A673 (cell line): ENCODE results near the gene ST8SIA5. TPM values are rescaled to one million over a fixed set of nuclear protein-coding genes. Genes with fewer than 3 reads are reported as not detected.

Experiments used
- BruUV-seq: library from RNA; stranded (reverse); fragments of 400-500 nt; replicated peaks from 2 replicates; lab custom pipeline; 2021; lab: Mats Ljungman, UMichigan
- CTCF ChIA-PET: fragments of 300-600 bp; sonication (Branson Sonifier 250); formaldehyde crosslinking; loops from one replicate; lab custom pipeline; 2022; ENCODE audit warnings: antibody characterized with exemption; lab: Charles Lee
- POLR2A ChIA-PET: fragments of 300-600 bp; sonication (Branson Sonifier 250); formaldehyde crosslinking; loops from one replicate; lab custom pipeline; 2022; ENCODE audit warnings: antibody characterized with exemption; ENCODE audit not compliant: low non-redundant PET; lab: Charles Lee
- DNase-seq: peaks from one replicate; pipeline ENCODE4 v3.0.0-alpha.2; 2015; ENCODE audit warnings: low spot score
- H3K27ac ChIP-seq: fragments of 200-600 bp; sonication (generic); 2 replicates; pipeline ENCODE4 v1.5.1; 2016; ENCODE audit warnings: mixed run types, low read depth, mild to moderate bottlenecking, mixed read lengths, antibody characterized with exemption, low read length; ENCODE audit not compliant: poor library complexity, severe bottlenecking
- H3K27me3 ChIP-seq: fragments of 200-600 bp; sonication (generic); replicated peaks from 2 replicates; pipeline ENCODE4 v1.6.1; 2017; ENCODE audit warnings: mixed run types, low read depth, mild to moderate bottlenecking, mixed read lengths, antibody characterized with exemption, low read length; ENCODE audit not compliant: insufficient read depth, poor library complexity
- H3K36me3 ChIP-seq: fragments of 200-600 bp; sonication (generic); 2 replicates; pipeline ENCODE4 v1.6.1; 2016; ENCODE audit warnings: mixed run types, mild to moderate bottlenecking, mixed read lengths, antibody characterized with exemption, low read length; ENCODE audit not compliant: insufficient read depth, poor library complexity, severe bottlenecking
- H3K4me1 ChIP-seq: fragments of 200-600 bp; sonication (generic); 2 replicates; pipeline ENCODE4 v1.6.1; 2017; ENCODE audit warnings: mixed run types, mild to moderate bottlenecking, mixed read lengths, antibody characterized with exemption, low read length; ENCODE audit not compliant: insufficient read depth, poor library complexity, severe bottlenecking
- H3K4me3 ChIP-seq: fragments of 200-600 bp; sonication (generic); 2 replicates; pipeline ENCODE4 v1.5.1; 2016; ENCODE audit warnings: low read depth, mixed run types, mild to moderate bottlenecking, mixed read lengths, low read length; ENCODE audit not compliant: poor library complexity, severe bottlenecking
- H3K9me3 ChIP-seq: fragments of 200-600 bp; sonication (generic); 2 replicates; pipeline ENCODE4 v1.6.1; 2016; ENCODE audit warnings: mixed run types, low read depth, mild to moderate bottlenecking, mixed read lengths, antibody characterized with exemption, low read length; ENCODE audit not compliant: poor library complexity, severe bottlenecking
- EZH2 ChIP-seq: fragments of 200-600 bp; sonication (generic); IDR thresholded peaks from 2 replicates; pipeline ENCODE4 v1.6.1; 2017; ENCODE audit warnings: borderline replicate concordance, low read depth, mild to moderate bottlenecking, mixed read lengths, antibody characterized with exemption, low read length; ENCODE audit not compliant: poor library complexity, severe bottlenecking
- intact Hi-C: fragments of 100-400 bp; cut with micrococcal nuclease; formaldehyde crosslinking; loops from one replicate; pipeline ENCODE4 v1.10.0; 2022; ENCODE audit not compliant: unreplicated experiment
- total RNA-seq: library from RNA; stranded (reverse); gene quantifications from 2 replicates; pipeline ENCODE4 v1.2.3, GENCODE V29; 2021
- TF ChIP-seq, protein P1 (sequence below): fragments of 300-800, 200-600 bp; sonication (generic); conservative IDR thresholded peaks from 2 replicates; pipeline ENCODE4 v1.5.1; 2017; ENCODE audit warnings: low read depth, mild to moderate bottlenecking, antibody characterized with exemption, low read length, moderate library complexity, mixed read lengths

ST8SIA5 gene
- total RNA-seq, 1 experiment from 2014 or later: 17.9 TPM

DNA sequence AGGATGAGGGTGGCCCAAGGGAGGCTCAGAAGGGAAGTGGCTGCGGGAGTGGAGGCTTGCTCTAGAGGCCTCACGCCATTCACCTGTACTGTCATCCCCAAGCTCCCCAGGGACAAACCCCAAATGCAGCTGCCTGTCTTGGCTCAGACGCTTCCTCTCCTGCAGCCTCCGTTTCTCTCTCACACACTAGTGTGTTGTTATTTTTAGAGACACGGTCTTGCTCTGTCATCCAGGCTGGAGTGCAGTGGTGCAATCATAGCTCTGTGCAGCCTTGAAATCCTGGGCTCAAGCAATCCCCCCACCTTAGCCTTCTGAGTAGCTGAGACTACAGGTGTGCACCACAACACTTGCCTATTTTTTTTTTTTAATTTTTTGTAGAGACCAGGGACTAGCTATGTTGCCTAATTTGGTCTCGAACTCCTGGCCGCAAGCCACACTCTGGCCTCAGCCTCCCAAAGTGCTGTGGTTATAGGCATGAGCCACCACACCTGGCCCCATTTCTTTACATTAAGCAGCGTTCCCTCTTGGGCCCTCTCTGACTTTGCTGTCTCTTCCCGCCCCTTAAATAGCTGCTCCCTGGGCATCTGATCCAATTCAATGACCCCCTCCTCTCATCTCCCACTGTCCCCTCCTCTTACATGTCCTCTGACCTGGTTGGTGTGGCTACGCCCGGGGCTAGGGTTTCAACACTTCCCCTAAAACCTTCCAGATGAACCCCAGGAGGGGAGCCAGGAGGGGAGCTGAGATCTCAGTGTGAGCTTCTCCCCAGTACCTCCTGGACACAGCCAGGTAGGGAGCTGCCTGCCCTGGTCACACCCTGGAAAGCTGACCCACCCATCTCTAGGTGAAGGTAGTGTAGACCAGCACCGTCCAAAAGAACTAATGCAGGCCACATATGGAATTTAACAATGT lies 75.8 kb downstream of the ST8SIA5 start:
- intact Hi-C loops: no loop called here
- no peak for DNase-seq

DNA sequence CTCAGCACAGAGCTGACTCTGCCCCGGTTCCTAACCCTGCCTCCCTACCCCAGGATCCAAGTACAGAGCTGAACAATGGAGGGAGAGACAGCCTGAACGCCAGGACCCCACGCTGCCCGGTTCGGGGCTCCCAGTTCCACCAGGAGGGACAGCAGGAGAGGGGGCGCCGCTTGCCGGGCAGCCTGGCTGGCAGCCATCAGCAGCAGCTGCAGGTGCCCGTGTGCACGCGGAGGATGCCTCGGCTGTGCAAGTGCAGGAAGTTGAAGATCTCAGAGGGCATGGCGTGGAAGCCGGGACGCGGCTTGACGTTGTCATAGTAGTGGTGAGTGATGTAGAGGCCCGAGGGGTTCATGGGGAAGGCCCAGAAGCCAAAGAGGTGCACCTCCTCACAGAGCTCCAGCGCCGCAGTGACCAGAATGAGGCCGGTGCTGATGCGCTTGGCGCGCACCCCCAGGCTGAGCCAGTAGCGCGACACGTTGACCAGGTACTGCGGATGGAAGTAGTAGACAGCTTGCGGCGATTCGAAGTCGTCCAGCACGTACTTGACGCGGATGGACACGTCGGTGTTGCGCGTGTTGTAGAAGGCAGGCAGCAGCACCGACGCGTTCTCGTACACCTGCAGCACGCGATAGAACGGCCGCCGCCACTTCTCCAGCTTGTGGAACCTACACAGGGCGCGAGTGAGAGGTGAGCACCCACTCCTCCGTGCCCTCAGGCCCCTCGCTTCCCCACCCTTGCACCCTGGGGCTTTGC lies 76.8 kb downstream of the ST8SIA5 start:
- TF ChIP-seq, protein P1, sequence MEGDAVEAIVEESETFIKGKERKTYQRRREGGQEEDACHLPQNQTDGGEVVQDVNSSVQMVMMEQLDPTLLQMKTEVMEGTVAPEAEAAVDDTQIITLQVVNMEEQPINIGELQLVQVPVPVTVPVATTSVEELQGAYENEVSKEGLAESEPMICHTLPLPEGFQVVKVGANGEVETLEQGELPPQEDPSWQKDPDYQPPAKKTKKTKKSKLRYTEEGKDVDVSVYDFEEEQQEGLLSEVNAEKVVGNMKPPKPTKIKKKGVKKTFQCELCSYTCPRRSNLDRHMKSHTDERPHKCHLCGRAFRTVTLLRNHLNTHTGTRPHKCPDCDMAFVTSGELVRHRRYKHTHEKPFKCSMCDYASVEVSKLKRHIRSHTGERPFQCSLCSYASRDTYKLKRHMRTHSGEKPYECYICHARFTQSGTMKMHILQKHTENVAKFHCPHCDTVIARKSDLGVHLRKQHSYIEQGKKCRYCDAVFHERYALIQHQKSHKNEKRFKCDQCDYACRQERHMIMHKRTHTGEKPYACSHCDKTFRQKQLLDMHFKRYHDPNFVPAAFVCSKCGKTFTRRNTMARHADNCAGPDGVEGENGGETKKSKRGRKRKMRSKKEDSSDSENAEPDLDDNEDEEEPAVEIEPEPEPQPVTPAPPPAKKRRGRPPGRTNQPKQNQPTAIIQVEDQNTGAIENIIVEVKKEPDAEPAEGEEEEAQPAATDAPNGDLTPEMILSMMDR: no peak
- TF ChIP-seq EZH2: no peak
- no peaks in the 10 kb centered on the region for H3K27me3 ChIP-seq
- H3K4me1 ChIP-seq: no peaks in the 10 kb centered on the region
- no peak for DNase-seq
- POLR2A ChIA-PET: no interaction called here
- H3K9me3 ChIP-seq: no peaks in the 10 kb centered on the region
- H3K4me3 ChIP-seq: no peak overlapping the region
- BruUV-seq: no TSS peak
- H3K36me3 ChIP-seq: no peaks in the 10 kb centered on the region
- H3K27ac ChIP-seq: no peak overlapping the region
- intact Hi-C loops: no loop called here
- CTCF ChIA-PET: no interaction called here

More for the DNA sequence above, 75.8 kb downstream of the ST8SIA5 start:
- ChIA-PET POLR2A (no interaction called here), CTCF (no interaction called here)
- no peaks in the 10 kb centered on the region for H3K36me3 ChIP-seq
- no peaks in the 10 kb centered on the region for H3K27me3 ChIP-seq
- no peak for TF ChIP-seq EZH2
- TF ChIP-seq, protein P1: no peak
- H3K4me3 ChIP-seq: no peak overlapping the region
- no peaks in the 10 kb centered on the region for H3K4me1 ChIP-seq
- no peaks in the 10 kb centered on the region for H3K9me3 ChIP-seq
- H3K27ac ChIP-seq: no peak overlapping the region
- BruUV-seq: no TSS peak

DNA sequence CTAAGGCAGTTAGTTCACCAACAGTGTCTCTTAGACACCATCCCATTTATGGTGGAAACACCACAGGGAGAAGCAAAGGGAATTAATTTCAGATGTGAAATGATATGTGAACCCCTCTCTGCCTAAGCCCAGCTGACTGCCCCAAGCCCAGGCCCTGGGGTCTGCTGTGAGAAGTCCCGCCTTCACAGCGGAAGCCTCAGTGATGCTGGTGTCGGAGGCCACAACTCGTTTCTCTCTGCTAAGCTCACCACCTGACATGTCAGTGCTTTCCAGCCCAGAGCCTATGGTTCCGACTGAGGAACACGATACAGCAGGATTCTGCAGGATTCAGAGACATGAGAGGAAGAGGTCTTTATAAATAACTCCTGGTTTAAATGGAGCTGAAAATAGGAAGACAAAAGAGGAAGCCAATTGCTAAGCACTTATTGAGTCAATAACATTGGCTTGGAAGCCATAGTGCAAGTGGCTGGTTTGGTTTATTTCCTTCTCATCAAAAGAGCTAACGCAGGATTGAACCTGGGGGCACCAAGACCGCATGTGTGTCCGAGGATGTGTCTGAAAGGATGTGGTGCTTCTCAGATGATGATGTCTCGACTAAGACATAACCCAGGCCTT lies 78.0 kb downstream of the ST8SIA5 start:
- Histone ChIP-seq H3K4me3 (no peak overlapping the region), H3K36me3 (no peaks in the 10 kb centered on the region), H3K27me3 (no peaks in the 10 kb centered on the region), H3K9me3 (no peaks in the 10 kb centered on the region), H3K4me1 (no peaks in the 10 kb centered on the region), H3K27ac (no peak overlapping the region)
- intact Hi-C loops: no loop called here
- CTCF ChIA-PET: no interaction called here
- no TSS peak for BruUV-seq
- no peak for TF ChIP-seq EZH2
- TF ChIP-seq, protein P1: no peak
- POLR2A ChIA-PET: no interaction called here
- DNase-seq: no peak
